HG02938 (cell line): ENCODE measurements around the gene PRSS57.

ENCODE experiments used
- ATAC-seq: cut with Tn5 transposase; IDR thresholded peaks from one replicate; pipeline ENCODE4 v1.9.1; 2021; ENCODE audit warnings: mild to moderate bottlenecking, moderate library complexity; ENCODE audit not compliant: unreplicated experiment

Gene PRSS57

GRCh38 chr19:639253-640160 lies 55.7 kb downstream of the PRSS57 start, which contains the start of gene FGF22:
Gene FGF22 (plus strand): TSS chr19:639879. CDS start chr19:639926, 47 bp downstream.
- ATAC-seq: no peak

DNA sequence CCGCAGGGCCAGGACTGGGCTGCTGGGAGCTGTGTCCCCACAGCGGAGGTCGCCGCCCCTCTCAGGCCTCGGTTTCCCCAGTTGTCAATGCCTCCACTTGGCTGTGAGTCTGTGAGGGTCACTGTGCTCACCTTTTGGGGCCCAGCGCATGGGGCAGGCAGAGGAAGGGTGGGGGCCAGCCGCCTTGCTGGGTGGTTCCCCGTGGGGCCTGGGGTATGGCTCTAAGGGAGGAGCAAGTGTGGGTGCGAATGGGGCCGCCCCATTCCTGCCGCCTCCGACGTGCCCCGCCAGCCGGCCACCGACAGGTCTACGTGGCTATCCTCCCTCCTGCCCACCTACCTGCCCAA lies 56.4 kb downstream of the PRSS57 start:
- no peak for ATAC-seq
